T-helper 9 cell (primary cell): ENCODE measurements around the gene CEP95.
A peak's percentile ranks its signal among the peaks of the same experiment; 100 is the strongest.

Source experiments
- DNase-seq: peaks from one replicate; pipeline ENCODE4 v3.0.0-alpha.2; 2020

The CEP95 gene

GRCh38 chr17:64496786-64497564 is 9.8 kb upstream of the CEP95 start, which contains the start of gene POLG2:
TSS of gene POLG2 (minus strand) at chr17:64497054. CDS start at chr17:64496968, 86 bp downstream.
- peak; percentile 95 for DNase-seq

DNA sequence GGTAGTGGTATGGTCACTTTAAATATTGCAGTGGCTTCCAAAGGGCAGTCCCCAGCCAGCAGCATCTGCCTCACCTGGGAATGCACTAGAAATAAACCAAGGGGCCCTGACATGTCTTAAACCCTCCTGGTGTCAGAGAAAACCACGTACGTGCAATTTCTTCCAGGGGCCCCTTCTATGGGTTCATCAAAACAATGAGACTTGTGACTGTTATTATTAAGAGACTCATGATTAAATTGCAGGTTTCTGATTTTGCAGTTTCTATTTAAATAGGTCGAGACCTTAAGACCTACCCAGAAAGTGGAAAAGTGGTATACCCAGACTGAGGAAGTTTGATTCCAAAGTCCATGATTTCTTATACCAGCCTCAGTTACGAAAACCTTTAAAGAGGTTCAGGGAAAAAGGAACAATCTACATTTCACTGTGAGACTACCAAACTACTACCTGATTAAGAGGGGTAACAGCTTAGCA is 9.2 kb upstream of the CEP95 start:
- DNase-seq = no peak

DNA sequence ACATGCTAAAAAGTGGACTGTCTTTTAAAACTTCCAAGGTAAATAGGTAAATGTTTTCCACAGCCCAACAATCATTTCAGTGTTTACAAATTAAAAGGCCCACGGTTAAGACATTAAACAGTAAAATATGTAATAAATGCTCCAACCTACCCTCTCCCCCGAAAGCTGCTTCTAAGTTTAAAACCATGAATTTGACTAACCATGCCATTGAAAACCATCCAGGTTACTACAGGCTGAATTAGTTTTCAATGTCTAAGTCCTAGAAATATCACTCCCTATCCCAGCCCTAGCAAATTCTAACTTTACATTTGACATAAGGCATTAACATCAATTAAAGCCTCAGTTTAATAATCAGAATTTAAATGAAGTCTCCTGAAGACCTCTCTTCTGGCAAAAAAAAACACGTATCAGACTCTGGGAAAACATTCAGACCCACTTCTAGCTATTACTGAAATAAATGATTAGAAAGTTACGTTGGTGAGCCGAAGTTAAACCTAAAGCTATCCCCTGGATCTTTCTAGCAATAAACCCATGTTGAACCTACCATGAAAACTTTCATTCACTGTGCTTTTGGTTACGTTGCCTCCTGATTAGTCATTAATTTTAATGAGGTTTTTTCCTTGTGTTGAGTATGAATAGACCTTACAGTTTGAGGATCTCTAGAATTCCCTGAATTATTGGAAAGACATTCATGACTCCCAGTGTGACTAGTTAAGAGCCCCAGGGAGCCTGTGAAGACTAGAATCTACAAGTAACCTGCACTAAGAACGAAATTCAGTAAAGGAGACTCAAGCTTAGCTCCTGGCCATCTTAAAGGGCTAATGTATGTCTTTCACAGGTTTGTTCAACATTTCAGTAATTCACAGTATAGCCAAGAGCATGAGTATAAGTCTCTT is 8.2 kb upstream of the CEP95 start:
- DNase-seq = no peak

DNA sequence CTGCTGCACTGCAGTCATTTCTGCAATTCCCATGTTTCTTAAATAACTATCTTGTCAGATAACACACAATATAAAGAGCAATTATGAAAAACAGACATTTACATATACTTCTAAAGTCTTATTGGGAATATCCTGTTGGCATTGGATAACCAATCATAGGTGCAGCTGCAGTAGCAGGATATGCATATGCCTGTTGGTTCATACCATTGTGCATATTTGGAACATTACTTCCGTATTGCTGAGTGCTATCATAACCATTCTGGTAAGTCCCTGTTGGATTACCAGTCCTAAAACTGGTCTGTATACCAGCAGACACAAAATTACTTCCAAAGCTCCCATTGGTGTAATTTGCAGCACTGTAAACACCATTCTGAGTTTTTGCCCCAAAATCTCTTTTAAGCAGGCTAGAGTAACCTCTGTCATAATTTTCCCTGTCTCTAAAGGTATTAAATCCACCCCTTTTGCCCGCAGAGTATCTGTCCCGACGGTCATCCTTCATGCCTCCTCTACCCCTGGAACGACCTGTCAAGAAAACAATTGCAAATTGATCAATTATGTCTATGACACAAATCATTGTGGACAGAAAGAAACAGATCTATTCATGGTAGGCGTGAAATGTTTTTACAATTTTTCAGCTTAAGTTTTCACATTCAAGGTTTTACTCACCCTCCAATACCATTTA is 6.8 kb upstream of the CEP95 start:
- DNase-seq = no peak

- no peak for DNase-seq
These were observed 6.3 kb upstream of the CEP95 start for GRCh38 chr17:64500487-64500859.

DNA sequence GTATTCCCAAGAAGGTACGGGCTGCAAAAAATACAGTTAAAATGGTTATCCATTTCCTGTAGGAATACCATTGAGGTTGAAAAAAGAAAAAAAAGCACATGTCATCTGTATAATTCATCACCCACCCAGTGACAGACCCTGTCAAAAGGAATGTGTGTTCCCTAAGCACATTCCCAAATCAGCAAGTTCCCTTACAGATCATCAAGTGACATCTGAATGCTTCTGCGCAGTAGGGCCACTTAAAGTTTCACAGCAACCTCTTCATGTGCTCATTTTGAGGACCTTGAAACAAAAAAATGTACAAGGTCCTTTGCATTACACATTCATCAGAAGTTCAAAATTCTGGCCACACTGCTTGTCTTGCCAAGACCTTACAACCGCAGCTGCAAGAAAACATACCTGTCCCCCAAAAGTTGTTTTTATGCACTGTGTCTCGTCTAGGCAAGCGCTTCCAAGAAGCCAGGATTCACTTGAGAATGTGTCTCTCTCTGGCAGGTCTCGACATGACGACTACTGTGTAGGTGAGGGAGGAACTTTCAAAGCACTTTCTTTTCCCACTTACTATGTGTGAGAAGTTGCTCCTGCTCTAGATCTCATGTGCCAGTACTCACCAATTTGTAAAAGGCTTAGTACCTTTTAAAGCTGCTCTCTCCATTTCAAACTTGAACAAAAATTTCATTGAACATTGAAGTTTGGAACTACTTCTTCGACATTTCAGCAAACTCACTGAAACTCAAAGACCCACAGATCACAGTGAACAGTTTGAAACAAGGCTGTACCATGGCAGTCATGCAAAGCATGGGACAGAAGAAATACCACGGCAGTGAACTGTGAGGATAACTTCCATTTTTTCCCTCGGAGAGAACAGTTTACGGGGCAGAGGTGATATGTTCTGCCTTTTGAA is 5.7 kb upstream of the CEP95 start:
- no peak for DNase-seq

DNA sequence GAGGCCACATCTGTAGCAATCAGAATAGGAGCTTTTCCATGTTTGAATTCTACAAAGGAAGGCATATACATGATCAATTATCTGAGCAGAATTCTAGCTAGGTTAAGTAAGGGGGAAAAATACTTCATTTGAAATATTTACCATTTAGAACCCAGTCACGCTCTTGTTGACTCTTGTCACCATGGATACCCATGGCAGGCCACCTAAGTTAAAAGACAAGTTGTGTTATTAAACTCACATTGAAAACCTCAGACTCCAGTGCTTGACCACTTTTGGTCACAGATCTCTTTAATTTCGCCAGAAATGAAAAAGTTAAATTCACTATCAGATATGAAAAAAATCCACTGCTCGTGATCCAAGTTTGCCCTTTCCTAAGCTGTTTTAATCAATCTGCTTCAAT is 4.8 kb upstream of the CEP95 start:
- no peak for DNase-seq

DNA sequence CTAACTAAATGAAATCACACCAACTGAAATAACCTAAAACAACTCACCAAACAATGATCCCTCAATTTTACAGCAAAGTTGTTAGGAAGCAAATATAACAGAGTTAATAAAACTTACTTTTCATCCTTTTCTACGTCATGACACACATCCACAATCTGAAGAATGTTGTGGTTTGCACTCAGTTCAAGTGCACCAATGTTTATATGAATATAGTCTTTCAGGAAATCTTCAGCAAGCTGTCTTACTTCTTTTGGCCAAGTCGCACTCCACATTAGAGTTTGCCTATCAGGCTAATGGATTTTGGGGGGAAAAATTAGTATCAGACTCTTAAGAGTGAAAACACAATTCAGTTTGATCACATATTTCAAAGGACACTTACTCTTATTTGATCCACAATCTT is 4.0 kb upstream of the CEP95 start:
- DNase-seq = no peak

DNA sequence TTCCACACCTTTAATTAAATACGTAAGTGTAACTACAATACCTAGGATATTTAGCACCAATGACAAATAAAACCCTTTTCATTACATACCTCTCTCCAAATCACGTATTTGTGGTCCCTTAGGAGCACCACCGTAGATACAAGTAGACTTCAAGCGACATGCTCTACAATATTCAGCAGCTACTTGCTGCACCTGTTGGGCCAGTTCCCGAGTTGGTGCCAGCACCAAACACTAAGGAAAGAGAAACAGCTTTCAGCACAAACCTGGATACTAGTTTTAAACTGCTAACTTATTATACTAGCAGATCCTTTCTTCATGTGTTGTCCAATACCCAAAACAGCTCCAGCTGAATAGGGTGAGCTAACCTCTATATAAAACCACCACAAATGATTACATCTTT is 3.4 kb upstream of the CEP95 start:
- no peak for DNase-seq

DNA sequence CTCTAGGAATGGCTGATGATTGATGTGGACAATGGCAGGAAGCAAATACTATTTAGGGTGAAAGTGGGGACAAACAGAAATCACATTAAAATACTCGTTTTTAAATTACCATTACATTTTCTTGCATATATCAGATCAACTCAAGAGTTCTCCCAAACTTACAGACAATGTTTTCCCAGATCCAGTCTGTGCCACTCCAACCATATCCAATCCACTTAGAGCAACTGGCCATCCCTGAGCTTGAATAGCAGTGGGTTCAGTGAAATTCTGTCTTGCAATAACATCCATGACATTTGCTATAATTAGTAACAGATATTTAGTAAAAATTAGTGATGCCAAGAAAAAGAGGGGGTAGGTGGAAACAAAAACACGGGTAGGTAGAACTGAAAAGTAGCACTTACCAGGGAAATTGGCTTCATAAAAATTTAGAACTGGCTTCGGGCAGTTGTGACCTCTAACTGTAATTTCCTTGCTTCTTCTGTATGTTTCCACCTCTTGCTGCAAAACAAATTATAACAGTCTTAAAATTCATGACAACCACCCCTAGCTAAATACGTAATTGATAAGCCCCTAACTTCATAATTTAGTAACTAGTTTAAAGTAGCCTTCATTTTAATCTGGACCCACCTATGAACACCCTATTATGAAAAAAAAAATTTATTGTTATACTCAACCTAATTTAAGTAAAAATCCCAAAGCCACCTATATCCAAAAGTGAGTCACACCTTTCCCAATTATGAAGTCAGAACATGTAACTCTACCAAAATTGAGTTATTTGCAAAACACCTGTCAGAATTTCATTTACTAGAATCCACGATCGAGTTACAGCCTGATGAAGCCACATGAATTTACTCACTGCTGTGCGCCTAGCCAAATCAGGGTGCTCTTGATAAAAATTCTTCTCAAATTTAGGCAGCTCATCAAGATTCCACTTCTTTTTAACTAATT is 2.7 kb upstream of the CEP95 start:
- no peak for DNase-seq

- DNase-seq = no peak
These were observed 1.9 kb upstream of the CEP95 start for GRCh38 chr17:64504769-64505339.

DNA sequence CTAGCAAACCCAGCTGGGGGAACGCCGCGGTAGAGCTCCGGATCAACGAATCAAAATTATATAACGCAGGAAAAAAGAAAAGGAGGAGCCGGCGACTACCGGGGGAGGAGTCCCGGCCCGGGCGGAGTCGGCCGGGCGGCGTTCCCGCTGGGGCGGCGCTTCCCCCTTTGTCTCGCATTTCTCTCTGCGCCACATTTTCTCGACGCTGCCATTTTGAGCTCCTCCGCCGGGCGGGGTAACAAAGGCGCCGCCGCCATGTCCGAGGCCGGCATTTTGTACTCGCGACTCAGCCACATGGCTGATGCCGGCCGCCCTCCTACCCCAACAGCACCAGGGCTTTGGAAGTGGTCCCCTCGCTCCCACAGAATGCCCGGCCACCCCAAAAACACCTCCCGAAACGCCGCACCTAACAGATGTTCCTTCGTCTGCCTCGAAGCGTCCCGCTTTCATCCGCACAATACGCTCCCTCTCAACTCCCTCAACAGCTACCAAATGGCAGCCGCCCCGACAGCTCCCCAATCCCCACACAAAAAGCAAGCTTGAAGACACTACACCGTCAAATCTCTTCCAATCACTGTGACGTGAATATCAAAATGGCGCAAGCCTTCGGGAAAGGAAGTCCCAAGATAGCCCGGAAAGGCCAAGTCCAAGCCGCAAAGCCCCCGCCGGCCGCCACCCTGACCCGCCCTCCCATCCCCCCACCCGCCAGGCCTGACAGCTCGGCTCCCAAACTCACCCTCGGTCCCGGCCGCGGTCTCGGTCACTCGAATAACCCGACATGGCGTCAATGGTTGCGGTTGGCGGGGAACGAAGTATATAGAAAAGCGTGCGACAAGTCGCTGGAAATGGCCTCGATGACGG is 1.2 kb upstream of the CEP95 start:
- DNase-seq = peak; percentile 71

GRCh38 chr17:64506201-64506575 is 589 bp upstream of the CEP95 start, which contains the start of gene DDX5:
TSS of gene DDX5 (minus strand) at chr17:64506289. CDS start at chr17:64506119, 170 bp downstream.
- peak; percentile 94 for DNase-seq

DNA sequence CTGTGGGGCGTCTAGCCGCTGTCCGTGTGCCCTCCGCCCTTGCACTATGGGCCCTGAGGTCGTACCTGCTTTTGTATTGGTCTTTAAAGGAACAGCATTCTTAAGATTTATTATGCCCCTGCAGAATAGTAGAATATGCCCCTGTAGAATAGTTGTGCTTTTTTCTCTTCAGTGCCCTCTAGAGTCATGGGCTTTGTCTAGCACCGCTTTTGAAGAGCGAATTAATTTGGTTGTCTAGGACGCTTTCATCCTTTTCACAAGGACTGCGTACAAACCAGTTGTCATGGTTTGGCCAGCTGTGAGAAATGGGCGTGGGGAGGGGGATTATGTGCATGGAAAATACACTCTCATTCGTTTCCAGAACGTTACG is 621 bp downstream of the CEP95 start:
- DNase-seq = no peak

GRCh38 chr17:64508683-64509082 is 1.9 kb downstream of the CEP95 start:
- DNase-seq = no peak

GRCh38 chr17:64509179-64509578 is 2.4 kb downstream of the CEP95 start:
- DNase-seq = no peak

DNA sequence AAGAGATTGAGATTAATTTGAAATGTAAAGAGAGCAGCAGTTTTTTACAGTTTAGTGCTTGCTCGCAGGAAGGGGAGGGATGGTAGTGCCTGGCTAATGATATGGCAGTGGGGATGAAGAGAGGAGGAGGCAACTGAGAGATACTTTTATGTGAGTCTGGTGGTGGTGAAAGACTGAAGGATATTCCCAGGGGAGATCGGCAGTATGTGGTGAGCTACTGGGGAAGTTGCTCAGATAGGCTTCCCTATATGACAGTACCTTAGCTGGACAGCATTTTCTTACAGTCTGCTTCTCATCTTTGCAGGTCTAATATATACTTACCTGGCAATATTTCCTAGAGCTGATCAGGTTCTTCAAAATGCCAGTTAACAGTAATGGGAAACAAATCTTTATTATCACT is 8.6 kb downstream of the CEP95 start:
- DNase-seq = no peak

GRCh38 chr17:64515829-64516228 is 9.1 kb downstream of the CEP95 start:
- DNase-seq = no peak

GRCh38 chr17:64519601-64520000 is 12.8 kb downstream of the CEP95 start:
- DNase-seq = no peak

- no peak for DNase-seq
These were observed 13.6 kb downstream of the CEP95 start for GRCh38 chr17:64520359-64520758.
